Activated CD8-positive, alpha-beta memory T cell treated with anti-CD3 and anti-CD28 coated beads, Interleukin-2, amount 50 U/mL, for 1 hour (primary cell): ENCODE results near the gene FGD6.
"Not testable (repeated sequence)": the region's sequence is repeated elsewhere in the genome, so short reads cannot be mapped to it uniquely, and the experiment has no call there.

ENCODE experiments used
- DNase-seq: peaks from one replicate; pipeline ENCODE4 v3.0.0-alpha.2; 2020; ENCODE audit errors: extremely low read depth

FGD6 gene

GRCh38 chr12:95205016-95205624 is 12.1 kb downstream of the FGD6 start:
- no peak for DNase-seq

- DNase-seq = no peak
Measured at GRCh38 chr12:95204141-95204866, 13.0 kb downstream of the FGD6 start.

- no peak for DNase-seq
Measured at GRCh38 chr12:95203487-95204030, 13.7 kb downstream of the FGD6 start.

- no peak for DNase-seq
Measured at GRCh38 chr12:95202691-95203486, 14.4 kb downstream of the FGD6 start.

GRCh38 chr12:95201056-95201670 is 16.1 kb downstream of the FGD6 start:
- DNase-seq = no peak

- no peak for DNase-seq
Measured at GRCh38 chr12:95200128-95200894, 17.0 kb downstream of the FGD6 start.

- no peak for DNase-seq
Measured at GRCh38 chr12:95198914-95199313, 18.4 kb downstream of the FGD6 start.

- no peak for DNase-seq
Measured at GRCh38 chr12:95197636-95198035, 19.6 kb downstream of the FGD6 start.

- DNase-seq = not testable (repeated sequence)
Measured at GRCh38 chr12:95196875-95197569, 20.2 kb downstream of the FGD6 start.

GRCh38 chr12:95195122-95195521 is 22.1 kb downstream of the FGD6 start:
- no peak for DNase-seq

- DNase-seq = no peak
Measured at GRCh38 chr12:95193139-95193538, 24.1 kb downstream of the FGD6 start.

- no peak for DNase-seq
Measured at GRCh38 chr12:95192271-95192670, 25.0 kb downstream of the FGD6 start.

- DNase-seq = no peak
Measured at GRCh38 chr12:95191060-95191696, 26.1 kb downstream of the FGD6 start.

- no peak for DNase-seq
Measured at GRCh38 chr12:95187865-95188415, 29.3 kb downstream of the FGD6 start.

- DNase-seq = no peak
Measured at GRCh38 chr12:95185854-95186253, 31.4 kb downstream of the FGD6 start.

GRCh38 chr12:95185072-95185471 is 32.2 kb downstream of the FGD6 start:
- no peak for DNase-seq

- DNase-seq = no peak
Measured at GRCh38 chr12:95184121-95184520, 33.1 kb downstream of the FGD6 start.

GRCh38 chr12:95182868-95183415 is 34.3 kb downstream of the FGD6 start:
- no peak for DNase-seq

- DNase-seq = no peak
Measured at GRCh38 chr12:95181103-95181502, 36.2 kb downstream of the FGD6 start.

- DNase-seq = no peak
Measured at GRCh38 chr12:95179011-95179410, 38.3 kb downstream of the FGD6 start.
